Adrenal gland (tissue), 12 donors: ENCODE measurements around the gene UACA. TPM values are rescaled to one million over a fixed set of nuclear protein-coding genes. Genes with fewer than 3 reads are reported as not detected.
A peak's percentile ranks its signal among the peaks of the same experiment; 100 is the strongest.
"Not testable (repeated sequence)": the region's sequence is repeated elsewhere in the genome, so short reads cannot be mapped to it uniquely, and the experiment has no call there.

Experiments
- DNase-seq, 7 donors: peaks; one replicate each; pipeline ENCODE4 v3.0.0-alpha.2; 2019 to 2020
- H3K27ac ChIP-seq, 5 donors: fragments of 200-600 bp; sonication (generic) in 4 of 5; 1 replicate in 3 of 5; 2 replicates in 2 of 5; pipeline versions ENCODE4 v1.5.1 to v1.8.0; 2016 to 2020; ENCODE audit warnings: mild to moderate bottlenecking in 1 of 5
- H3K27me3 ChIP-seq: fragments of 200-600 bp; 2 replicates; pipeline ENCODE4 v1.8.0; 2021
- H3K36me3 ChIP-seq, 2 donors: fragments of 200-600 bp; replicated peaks in 1 of 2; 1 replicate in 1 of 2; 2 replicates in 1 of 2; pipeline versions ENCODE4 v1.5.1 to v1.8.0; 2018 to 2022
- H3K4me1 ChIP-seq, 2 donors: fragments of 200-600 bp; replicated peaks in 1 of 2; 1 replicate in 1 of 2; 2 replicates in 1 of 2; pipeline versions ENCODE4 v1.5.1 to v1.8.0; 2018 to 2021
- H3K4me3 ChIP-seq, 4 donors: fragments of 200-600 bp; sonication (generic) in 3 of 4; one replicate each; pipeline ENCODE4 v1.5.1; 2016 to 2018
- H3K9me3 ChIP-seq, 3 donors: fragments of 200-600 bp; sonication (generic) in 1 of 3; replicated peaks in 1 of 3; 1 replicate in 2 of 3; 2 replicates in 1 of 3; pipeline versions ENCODE4 v1.5.1 to v1.8.0; 2016 to 2021
- CTCF ChIP-seq, 6 experiments: fragments of 450-650 bp in 4 of 6; fragments of 200-600 bp in 2 of 6; sonication (generic) in 1 of 6; IDR thresholded peaks; 1 replicate in 5 of 6; 2 replicates in 1 of 6; pipeline versions ENCODE4 v1.5.1 to v1.8.0; 2016 to 2021; ENCODE audit warnings: antibody characterized with exemption in 6 of 6, mild to moderate bottlenecking in 2 of 6, moderate library complexity in 1 of 6
- POLR2A ChIP-seq, 2 donors: fragments of 450-650 bp; IDR thresholded peaks; one replicate each; pipeline ENCODE4 v1.6.1; 2017; ENCODE audit warnings: antibody characterized with exemption in 2 of 2, mild to moderate bottlenecking in 2 of 2, moderate library complexity in 1 of 2
- WGBS, 4 donors: extraction: QIAGEN DNeasy Blood & Tissue Kit in 2 of 4; methylation state at CpG; one replicate each; pipeline versions ENCODE4 v1.1.5 to v1.1.7; 2013 to 2017; 5-methylcytosine and 5-hydroxymethylcytosine counted together
- intact Hi-C, 2 donors: fragments of 100-400 bp; cut with DNase I; formaldehyde crosslinking; loops; one replicate each; pipeline versions ENCODE4 v1.14.1 to v1.15.0; 2022 to 2023
- polyA plus RNA-seq, 3 donors: library from polyadenylated mRNA; stranded (reverse); fragments of 200-250 nt in 2 of 3; fragments of 350-450 nt in 1 of 3; fragmentation: Illumina TruSeq in 1 of 3; extraction: RNeasy Lipid Tissue Mini Kit (QIAGEN cat#74804) in 1 of 3; gene quantifications; one replicate each; pipeline ENCODE4 v1.2.3, GENCODE V29; 2013 to 2014
- total RNA-seq, 9 donors: library from RNA; depleted of rRNA in 4 of 9; stranded (reverse); fragments of >200 nt in 4 of 9; fragments of 120-200 nt in 1 of 9; fragmentation: NEBNext Ultra II Directional in 1 of 9; extraction: Animal tissue kit (Norgen Biotek cat#: 25700) in 1 of 9; gene quantifications; one replicate each; pipeline versions ENCODE4 v1.1.0 to v1.2.4, GENCODE V29; 2013 to 2023
- donor health status: healthy with polysubstance abuse.
- donor health status: Bipolar disorder and iron deficiency.
- donor health status: DM: yes; HTN: yes; CAD: no.
- donor health status: DM: no; HTN: no; CAD: no.
- donor health status: DM: no; HTN: no; CAD: no.
- donor health status: DM: yes; HTN: yes; CAD: no.

Gene UACA
- total and polyA plus RNA-seq, 12 donors: 16.7 to 186 (median 39.1) TPM

GRCh38 chr15:70741677-70742293 lies 21.6 kb downstream of the UACA start:
- 36 to 52% (median 41%) methylated on average over 2 of the region's 2 CpGs for WGBS, 4 donors
- intact Hi-C loops: no loop called here
- Histone ChIP-seq H3K36me3 (no peaks in the 10 kb centered on the region), H3K9me3 (no peaks in the 10 kb centered on the region), H3K4me3 (no peak overlapping the region), H3K27me3 (no peaks in the 10 kb centered on the region), H3K27ac (peak overlapping the region in 4 of 5 donors; percentile 29 to 85 (median 76)), H3K4me1 (peaks cover 26 to 51% of the 10 kb centered on the region in 2 donors)
- DNase-seq: no peak
- TF ChIP-seq POLR2A (IDR thresholded peaks at IDR 0.05) (no peak), CTCF (IDR thresholded peaks at IDR 0.05) (no peak)

- Histone ChIP-seq H3K27me3 (no peaks in the 10 kb centered on the region), H3K4me3 (no peak overlapping the region), H3K9me3 (no peaks in the 10 kb centered on the region), H3K36me3 (no peaks in the 10 kb centered on the region), H3K27ac (peak overlapping the region; percentile 15 to 85 (median 68)), H3K4me1 (peaks cover 26 to 51% of the 10 kb centered on the region in 2 donors)
- WGBS, 4 donors: 0 to 11% (median 7%) methylated on average over 1 of the region's 1 CpG
- DNase-seq: peak; percentile 70 to 88 (median 81)
- TF ChIP-seq POLR2A (IDR thresholded peaks at IDR 0.05) (peak in 1 of 2 donors; percentile 49), CTCF (IDR thresholded peaks at IDR 0.05) (peak in 1 of 6 experiments; percentile 5)
- intact Hi-C loops: no loop called here
Observed at GRCh38 chr15:70741107-70741531, 22.2 kb downstream of the UACA start.

DNA sequence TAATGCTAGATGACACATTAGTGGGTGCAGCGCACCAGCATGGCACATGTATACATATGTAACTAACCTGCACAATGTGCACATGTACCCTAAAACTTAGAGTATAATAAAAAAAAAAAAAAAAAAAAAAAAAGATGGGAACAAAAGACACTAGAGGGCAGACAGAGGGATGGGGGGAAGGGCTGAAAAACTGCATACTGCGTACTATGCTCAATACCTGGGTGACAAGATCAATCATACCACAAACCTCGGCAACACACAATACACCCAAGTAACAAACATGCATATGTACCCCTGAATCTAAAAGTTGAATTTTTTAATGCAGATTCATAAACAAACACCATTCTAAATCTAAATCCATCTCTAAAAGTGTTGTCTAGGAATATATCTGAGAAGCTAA lies 28.3 kb downstream of the UACA start:
- H3K9me3 ChIP-seq, H3K27me3 ChIP-seq, H3K27ac ChIP-seq, intact Hi-C loops, DNase-seq, H3K36me3 ChIP-seq, H3K4me3 ChIP-seq: not testable (repeated sequence)
- WGBS, 4 donors: 91 to 100% (median 99%) methylated on average over 2 of the region's 3 CpGs
- H3K4me1 ChIP-seq: peaks cover 0 to 15% of the 10 kb centered on the region in 2 donors

DNA sequence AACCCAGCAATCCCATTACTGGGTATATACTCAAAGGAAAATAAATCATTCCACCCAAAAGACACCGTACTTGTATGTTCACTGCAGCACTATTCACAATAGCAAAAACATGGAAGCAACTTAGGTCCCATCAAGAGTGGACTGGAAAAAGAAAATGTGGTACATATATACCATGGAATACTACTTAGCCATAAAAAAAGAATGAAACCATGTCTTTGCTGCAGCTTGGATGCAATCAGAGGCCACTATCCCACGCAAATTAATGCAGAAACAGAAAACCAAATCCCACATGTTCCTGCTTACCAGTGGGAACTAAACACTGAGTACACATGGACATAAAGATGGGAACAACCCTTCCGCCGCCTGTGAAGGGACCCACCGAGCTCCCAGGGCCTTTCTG lies 34.2 kb downstream of the UACA start:
- Histone ChIP-seq H3K9me3 (no peaks in the 10 kb centered on the region), H3K4me3 (no peak overlapping the region), H3K36me3 (no peaks in the 10 kb centered on the region), H3K4me1 (peaks cover 0 to 6% of the 10 kb centered on the region in 2 donors), H3K27ac (no peak overlapping the region), H3K27me3 (no peaks in the 10 kb centered on the region)
- no peak for DNase-seq
- TF ChIP-seq CTCF (IDR thresholded peaks at IDR 0.05): no peak
- no peak for TF ChIP-seq POLR2A (IDR thresholded peaks at IDR 0.05)
- WGBS, 4 donors: 91 to 97% (median 95%) methylated on average over 5 of the region's 5 CpGs
- intact Hi-C loops: loop anchor here in 1 of 2 donors (10.0 kb wide), 1 partner anchor 54 kb away; no protein-coding TSS in a partner anchor

DNA sequence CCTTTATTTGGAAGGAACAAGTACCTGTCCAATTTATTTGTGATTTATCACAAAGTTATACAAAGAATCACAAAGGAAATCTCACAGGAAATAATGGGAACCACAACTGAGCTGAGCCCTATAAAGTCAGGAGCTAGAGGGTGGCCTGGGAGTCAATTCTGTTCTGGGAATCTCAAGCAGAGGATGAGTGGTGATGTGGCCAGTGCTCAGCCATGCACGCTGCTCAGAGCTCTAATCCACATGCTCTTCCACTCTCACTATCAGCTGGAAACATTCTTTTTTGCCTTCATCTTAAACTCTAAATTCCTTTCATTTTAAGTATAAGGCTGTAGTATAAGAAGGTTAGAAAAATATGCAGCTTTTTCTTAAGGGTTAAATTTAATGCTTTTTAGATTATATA lies 36.6 kb downstream of the UACA start:
- Histone ChIP-seq H3K27ac (no peak overlapping the region), H3K36me3 (no peaks in the 10 kb centered on the region), H3K4me1 (peaks cover 0 to 6% of the 10 kb centered on the region in 2 donors), H3K4me3 (no peak overlapping the region), H3K9me3 (no peaks in the 10 kb centered on the region), H3K27me3 (no peaks in the 10 kb centered on the region)
- TF ChIP-seq POLR2A (IDR thresholded peaks at IDR 0.05) (no peak), CTCF (IDR thresholded peaks at IDR 0.05) (no peak)
- no peak for DNase-seq
- intact Hi-C loops: loop anchor here in 1 of 2 donors (10.0 kb wide), 1 partner anchor 52 kb away; no protein-coding TSS in a partner anchor
- WGBS, 4 donors: 66 to 74% (median 72%) methylated on average over 1 of the region's 1 CpG
